GM18498 (cell line): ENCODE measurements around the gene SIM1.

Source experiments
- ATAC-seq: cut with Tn5 transposase; IDR thresholded peaks from one replicate; pipeline ENCODE4 v1.9.1; 2021; ENCODE audit warnings: mild to moderate bottlenecking, moderate library complexity; ENCODE audit not compliant: unreplicated experiment

SIM1 gene, protein sequence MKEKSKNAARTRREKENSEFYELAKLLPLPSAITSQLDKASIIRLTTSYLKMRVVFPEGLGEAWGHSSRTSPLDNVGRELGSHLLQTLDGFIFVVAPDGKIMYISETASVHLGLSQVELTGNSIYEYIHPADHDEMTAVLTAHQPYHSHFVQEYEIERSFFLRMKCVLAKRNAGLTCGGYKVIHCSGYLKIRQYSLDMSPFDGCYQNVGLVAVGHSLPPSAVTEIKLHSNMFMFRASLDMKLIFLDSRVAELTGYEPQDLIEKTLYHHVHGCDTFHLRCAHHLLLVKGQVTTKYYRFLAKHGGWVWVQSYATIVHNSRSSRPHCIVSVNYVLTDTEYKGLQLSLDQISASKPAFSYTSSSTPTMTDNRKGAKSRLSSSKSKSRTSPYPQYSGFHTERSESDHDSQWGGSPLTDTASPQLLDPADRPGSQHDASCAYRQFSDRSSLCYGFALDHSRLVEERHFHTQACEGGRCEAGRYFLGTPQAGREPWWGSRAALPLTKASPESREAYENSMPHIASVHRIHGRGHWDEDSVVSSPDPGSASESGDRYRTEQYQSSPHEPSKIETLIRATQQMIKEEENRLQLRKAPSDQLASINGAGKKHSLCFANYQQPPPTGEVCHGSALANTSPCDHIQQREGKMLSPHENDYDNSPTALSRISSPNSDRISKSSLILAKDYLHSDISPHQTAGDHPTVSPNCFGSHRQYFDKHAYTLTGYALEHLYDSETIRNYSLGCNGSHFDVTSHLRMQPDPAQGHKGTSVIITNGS

DNA sequence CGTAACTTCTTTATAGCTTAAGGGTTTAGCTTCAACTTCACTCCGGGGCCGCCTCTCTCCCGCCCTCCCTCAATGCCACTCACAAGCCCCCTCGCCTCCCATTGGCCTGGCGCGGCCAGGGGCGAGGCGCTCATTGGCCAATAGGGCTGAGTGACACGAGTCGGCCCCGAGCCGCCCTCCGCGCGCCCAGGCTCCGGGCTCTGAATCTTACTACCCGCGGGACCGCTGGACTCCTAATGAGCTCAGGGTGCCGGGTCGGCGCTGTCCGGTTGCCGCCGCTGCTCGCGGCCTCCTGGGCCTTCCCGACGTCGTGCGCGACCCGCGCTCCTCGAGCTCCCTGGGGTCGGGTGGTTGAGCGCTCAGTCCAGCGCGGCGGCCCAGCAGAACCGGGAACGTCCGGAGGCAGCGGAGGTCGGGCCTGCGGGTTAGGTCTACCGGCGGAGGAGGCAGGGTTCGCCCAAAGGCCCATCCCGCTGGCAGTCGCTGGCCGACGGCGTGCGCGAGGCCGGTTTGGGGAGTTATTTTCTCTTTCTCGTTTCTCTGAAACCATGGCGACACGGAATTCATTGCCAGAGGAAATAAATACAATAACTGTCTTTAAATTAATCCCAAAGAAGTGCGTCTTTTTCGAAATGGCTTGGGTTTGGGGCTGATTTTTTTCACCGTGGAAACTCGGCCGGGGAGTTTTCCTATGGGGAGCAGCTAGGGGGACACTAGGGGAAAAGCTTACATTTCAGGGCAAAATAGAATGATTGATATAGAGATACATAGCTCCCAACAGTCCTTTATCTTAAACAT, at the start of gene SIM1:
Gene SIM1 (minus strand): TSS at position 19 of the 798 bp plus-strand sequence. CDS start 1,453 bp downstream, outside the sequence.
- peak; percentile 57 for ATAC-seq

DNA sequence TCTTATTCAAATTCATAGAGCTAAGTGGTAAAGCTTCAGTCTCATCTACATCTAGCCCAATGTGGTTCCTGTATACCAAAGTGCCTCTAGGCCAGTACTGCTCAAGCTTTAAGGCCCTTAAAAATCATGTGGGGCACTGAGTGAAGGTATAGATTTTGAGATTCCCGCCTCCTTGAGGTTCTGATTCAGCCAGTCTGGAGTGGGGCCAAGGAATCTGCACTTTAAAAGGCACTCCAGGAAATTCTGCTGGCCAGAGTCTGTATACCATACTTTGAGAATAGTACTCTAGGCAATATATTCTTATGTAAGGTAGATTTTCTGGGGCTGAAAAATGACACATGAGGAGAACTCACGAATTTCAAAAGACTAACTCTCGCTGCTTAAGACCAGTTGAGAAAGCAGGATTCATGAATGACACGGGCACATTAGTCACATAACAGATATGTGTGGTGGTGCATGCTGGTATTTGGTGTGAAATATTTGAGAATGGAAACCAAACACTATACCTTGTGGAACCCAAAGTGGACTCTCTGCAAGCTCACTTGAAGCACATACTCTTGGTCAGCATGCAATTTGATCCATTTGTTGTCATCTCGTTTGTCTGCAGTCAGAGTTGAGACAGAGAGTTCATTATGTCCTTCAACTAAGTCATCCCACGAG, 47.6 kb upstream of the SIM1 start:
- ATAC-seq = no peak

DNA sequence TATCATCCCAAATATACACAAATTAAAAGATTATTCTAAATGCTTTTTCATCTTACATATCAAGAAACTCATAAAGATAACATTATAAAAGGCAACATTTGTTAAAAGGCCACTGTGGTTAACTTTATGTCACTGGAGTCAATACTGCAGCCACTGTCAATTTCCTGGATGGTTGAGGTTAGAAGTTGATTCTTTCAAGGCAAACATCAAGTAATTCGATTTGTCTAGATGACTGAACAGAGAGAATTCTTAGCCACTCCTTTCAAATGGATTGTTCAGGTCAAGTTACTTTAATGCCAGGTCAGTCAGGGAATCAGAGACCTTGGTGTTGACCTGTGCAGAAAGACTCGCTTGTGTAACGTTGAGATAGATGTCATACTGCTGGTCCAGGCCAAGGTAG, 44.4 kb upstream of the SIM1 start:
- ATAC-seq = no peak

DNA sequence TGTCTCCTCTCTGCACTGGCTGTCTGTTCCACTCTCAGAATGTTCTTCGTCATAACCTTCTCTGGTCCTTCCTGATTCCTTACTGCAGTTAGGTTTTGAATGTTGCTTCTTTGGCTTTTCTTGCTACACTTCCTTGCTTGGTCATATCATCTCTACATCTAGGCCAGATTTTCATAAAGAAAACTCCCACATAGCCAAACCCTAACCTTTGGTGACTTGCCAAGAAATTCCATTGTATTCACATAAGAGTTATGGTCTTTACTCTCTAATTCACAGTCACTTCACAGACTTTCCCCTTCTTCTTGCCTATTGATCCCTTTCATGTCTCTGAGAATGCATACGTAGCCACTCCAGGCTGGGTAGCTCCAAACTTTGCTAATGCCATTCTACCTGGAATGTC, 41.9 kb upstream of the SIM1 start:
- no peak for ATAC-seq

DNA sequence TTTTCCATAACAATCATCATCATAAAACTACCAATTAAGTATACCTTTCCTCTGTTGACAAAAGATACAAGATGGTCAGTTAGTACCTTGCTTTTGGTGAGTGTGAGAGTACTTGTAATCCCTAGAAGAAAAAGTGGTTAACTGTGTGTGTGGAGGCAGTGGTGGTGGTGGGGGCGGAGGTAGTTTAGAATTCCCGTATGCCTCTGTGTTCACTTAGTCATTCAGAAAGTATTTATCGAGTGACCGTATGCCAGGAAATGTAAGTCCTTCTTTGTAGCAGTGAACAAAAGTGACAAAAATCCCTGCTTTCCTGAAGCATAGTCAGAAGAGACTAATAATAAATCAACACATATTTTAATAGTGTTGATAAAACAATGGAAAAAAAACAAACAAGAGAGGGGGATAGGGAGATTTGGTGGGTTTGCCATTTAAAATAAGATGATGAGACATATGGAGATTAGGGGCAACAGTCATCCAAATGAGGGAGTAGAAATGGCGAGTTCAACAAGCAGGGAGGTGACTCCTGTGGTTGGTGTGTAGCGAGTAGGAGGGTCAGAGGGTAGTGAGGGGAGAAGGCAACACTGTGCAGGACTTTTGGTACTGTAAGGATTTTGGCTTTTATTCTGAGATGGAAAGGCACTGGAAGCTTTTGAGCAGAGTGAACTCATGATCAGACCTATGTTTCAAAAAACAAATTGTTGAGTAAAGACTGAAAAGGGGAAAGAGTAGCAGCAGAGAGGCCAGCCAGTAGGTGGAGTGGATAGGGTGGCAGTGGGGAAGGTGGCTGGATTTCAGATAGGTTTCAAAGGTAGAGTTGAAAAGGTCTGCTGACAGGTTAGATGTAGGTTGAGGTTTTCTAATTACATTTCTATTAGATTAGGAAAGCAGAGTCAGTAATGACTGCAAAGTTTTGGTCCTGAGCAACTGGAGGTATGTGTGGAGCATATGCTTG, 40.3 kb upstream of the SIM1 start:
- ATAC-seq = no peak

DNA sequence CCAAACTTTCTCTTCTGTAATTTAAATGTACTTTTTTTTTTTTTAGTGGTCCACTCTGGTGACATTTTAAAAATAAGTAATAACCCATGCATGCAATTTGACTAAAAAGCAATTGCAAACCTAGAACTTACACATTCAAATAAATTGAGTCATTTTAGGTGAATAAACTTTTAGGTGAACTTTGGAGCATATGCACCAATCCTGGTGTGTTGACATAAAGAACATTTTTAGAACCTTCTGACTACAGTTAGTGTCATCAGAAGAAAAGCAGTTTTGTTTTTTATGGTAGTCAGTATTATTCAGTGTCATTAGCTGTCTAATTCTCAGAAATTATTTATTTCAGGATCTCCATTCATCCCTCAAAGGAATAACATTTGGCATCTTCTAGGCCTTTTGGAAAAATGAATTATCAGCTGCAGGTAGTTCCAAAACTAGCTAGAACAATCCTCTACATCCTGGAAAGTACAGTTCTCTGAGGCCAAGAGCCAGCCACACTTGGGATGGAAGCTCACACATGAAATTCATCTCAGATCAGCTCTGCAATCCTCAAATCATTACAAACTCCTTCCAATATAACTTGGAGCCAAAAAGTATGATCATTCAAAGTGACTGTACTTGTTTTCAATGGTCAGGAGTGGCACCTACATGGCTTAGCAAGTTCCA, 38.5 kb upstream of the SIM1 start:
- no peak for ATAC-seq

DNA sequence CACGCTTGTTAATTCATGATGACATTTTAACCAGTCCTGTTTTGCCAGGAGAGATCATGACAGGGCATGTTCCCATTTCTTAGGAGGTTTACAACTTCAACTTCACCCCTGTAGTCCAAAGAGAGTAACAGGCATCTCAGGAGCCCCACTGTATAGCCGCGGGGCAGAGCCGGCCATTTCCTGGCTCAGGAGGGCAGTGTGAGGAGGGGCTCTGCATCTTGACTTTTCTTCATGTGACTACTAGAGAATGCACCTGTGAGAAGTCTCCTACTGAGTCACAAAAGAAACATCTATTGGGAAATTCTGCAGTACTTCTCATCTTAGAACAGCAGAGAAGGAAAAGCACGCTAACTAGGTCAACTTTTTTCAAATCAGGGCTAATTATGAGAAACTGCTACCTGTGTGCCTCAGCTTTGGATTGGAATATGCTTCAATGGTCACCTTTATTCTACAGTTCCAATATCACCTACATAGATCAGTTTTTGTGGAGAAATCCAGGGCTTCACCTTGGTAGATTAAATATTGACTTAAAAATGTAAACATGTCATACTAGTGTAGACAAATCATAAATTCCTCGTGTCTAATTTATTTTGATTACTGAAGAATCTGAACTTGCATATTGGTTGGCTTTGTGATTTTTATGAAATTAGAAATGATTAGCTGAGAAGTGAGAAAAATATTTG, 28.6 kb upstream of the SIM1 start:
- ATAC-seq = no peak

DNA sequence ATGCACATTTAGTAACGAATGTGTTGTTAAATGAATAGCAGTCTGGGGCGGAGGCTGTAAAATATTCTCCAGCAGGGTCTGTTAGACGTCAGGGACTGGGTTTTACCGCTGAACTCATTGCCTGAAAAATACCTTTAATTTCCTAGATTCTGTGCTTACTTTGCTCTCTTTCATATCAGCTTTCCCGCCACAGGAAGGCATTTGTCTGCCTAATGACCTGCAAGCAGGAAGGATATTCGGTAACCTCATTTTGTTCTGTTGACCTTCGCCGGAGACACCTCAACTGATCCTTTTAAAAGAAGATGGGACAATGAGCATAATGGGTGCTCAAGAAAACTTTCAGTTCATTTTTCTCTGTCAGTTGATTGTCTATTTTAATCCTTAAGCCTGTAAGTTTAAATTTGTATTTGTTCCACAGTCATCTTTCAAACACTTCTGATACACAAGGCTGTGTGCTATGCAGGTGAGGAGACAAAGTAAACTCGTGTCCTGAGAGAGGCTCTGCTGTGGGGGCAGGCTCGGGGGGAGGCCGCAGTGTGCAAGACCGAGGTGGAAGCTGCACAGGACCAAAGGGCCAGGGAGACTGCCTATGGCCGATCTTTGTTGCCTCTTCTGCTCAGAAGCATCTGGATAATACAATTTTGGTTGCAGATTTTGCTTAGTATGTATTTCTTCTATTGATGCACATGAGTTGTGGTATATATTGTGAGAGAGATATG, 27.4 kb upstream of the SIM1 start:
- no peak for ATAC-seq

DNA sequence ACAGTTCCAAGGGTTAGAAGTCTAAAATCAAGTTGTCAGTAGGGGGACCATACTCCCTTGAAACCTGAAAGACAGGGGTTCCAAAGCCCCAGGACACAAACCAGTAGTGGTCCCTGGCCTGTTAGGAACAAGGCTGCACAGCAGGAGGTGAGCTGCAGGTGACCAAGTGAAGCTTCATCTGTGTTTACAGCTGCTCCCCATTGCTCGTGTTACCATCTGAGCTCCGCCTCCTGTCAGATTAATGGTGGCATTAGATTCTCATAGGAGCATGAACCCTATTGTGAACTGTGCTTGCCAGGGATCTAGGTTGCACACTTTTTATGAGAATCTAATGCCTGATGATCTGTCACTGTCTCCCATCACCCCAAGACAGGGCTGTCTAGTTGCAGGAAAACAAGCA, 25.3 kb upstream of the SIM1 start:
- ATAC-seq = no peak

DNA sequence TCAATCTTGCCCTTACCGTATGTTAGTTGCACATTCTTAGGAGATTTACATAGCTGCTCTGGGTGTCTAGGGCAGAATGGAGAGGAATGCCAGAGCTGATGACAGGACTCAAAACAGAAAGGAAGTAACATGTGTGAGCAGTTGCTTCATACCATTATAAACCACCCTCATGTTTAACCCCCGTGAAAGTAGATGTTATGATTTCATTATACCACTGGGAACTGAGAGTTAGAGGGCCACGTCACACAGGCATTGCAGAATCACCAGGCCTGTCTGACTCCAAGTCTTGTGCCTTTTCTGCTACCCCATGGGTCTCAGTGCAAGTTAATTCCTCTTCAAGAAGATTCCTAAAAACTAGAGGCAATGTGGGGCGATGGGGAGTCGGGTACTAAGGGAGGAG, 23.5 kb upstream of the SIM1 start:
- peak; percentile 51 for ATAC-seq

DNA sequence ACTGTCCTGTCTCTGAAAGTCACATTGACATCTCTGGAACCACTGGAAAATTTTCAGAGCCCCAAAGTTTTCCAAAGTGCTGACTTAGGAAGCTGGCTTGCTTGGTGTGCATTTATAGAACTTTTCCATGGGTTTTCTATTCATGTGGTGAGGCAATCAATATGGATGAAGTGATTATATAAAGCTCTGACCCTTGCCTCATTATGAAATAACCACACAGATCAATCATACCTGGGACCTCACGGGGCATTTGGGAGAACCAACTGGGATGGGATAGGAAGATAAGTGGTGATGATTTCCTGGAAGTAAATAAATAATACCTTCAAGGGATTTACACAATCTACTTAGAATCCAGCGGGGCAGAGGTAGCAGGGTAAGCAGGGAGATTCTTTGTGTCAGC, 22.9 kb upstream of the SIM1 start:
- no peak for ATAC-seq

DNA sequence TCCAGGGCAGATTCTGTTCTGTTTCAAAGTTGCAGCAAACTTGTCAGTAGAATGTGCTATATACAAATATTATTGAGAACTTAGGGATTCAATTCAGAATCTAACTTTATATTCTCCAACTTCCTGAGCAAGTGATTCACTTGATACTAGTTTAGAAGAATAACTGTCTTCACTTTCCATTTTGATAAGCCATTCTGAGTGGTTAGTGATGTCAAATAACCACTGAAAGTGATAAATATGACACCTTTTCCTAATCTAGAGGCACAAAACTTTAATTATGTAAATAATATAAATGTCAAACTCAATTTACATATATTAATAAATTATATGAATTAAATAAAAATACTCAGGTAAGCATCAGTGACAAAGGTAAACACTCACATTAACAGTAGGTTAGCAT, 20.5 kb upstream of the SIM1 start:
- no peak for ATAC-seq

DNA sequence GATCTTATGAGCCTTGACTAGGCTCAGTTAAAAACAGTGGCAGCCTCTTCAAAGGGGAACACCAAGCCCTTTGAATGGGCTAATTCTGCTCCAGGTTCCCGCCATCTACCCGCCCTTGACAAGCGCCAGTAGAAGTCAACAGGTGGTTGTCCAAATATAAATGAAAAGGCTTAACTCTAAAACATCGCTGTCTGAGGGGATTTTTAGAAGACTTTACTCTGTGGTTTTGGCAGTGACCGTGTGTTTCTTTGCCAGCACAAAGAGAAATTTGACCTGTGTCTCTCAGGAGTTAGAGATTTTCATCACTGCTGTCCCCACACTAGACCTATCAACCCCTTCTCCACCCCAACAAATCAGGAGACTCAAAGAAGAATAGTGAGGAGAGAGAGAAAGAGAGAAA, 19.8 kb upstream of the SIM1 start:
- ATAC-seq = no peak

DNA sequence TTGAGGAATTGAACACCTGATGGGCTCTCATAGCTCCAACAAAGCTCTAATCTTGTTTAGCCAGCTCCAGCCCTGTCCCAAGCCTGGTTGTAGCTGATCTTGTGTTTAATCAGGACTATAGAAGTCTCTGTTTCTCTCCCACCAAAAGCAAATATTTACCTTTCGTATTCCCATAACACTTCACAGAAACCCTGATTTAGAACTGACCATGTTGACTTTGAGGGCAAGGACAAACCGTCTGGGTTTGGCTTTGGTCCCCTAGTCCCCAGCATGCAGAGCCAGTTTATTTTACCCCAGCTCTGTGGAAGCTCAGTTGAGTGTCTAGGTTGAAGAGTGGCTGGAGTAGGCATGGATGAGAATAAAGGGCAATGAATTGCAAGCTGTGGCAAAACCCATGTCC, 18.0 kb upstream of the SIM1 start:
- no peak for ATAC-seq

DNA sequence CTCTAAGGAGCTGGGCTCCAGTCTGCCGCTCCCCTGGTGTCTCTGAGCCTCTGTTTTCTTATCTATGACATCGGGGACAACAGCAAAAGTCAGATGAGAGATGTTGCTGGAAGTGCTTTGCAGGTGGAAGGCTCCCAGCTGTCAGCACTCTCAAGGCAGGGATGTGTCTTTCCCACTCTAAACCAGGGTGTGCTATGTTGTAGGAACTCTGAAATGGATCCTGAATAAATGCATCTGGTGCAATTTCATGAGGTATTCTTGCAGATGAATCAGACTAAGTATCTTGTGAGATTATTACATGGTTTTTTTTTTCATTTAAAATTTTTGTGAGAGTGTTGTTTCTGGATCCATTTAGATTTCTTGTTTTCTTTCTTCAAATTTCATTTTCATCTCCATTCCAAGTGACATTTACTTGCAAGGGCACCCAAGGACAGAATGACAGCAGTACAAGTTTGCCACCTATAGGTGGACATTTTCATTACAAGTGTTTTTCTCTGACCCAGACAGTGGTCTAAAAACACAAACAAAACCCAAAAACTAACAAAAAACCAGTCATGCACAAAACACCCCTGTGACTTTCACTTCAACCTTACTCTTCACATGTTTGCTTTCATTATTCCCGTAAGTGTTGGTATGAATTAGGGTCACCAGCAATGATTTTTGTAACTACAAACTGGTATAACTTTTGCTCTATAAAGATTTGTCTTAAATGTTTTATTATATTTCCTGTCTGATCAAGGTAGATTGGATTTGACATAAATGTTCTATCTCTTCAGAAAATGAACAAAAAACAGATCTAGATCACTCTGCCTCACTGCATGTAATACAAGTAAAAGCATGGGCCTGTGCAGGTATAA, 14.7 kb upstream of the SIM1 start:
- ATAC-seq = peak; percentile 45

DNA sequence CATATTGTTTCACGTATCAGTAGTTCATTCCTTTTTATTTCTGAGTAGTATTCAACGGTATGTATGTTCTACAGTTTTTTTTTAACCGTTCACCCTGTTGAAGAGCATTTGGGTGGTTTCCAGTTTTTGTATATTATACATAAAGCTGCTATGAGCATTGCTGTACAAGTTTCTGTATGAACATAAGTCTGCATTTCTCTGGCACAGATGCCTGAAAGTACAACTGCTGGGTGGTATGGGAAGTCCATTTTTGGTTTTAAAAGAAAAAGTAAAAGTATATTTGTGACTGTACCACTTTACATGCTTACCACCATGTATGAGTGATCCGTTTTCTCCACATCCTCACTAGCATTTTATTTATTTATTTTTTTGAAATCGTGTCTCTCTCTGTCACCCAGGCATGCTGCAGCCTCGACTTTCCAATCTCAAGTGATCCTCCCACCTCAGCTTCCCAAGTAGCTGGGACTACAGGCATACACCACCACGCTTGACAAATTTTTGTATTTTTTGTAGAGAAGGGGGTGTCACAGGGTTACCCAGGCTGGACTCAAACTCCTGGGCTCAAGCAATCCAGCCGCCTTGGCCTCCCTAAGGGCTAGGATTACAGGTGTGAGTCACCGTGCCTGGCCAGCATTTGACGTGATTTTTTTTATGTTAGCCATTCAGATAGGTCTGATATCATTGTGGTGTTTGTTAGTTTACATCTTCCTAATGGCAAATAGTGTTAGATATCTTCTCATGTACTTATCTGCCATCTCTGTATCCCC, 11.0 kb upstream of the SIM1 start:
- peak; percentile 83 for ATAC-seq
